SK-N-SH treated with all-trans-retinoic acid at 6 μM for 48 hours (cell line): ENCODE results near the gene FZR1.
"Not testable (repeated sequence)": the region's sequence is repeated elsewhere in the genome, so short reads cannot be mapped to it uniquely, and the experiment has no call there.

Source experiments
- ATAC-seq: fragments of 200-7000 bp; cut with Tn5 transposase; 3 replicates; pipeline ENCODE4 v1.9.1; 2020; ENCODE audit warnings: mild to moderate bottlenecking, moderate library complexity
- BACH2 ChIP-seq: fragments of 250-450 bp; sonication (Bioruptor Pico); IDR thresholded peaks from 2 replicates; pipeline ENCODE4 v1.9.0; 2021; ENCODE audit warnings: mild to moderate bottlenecking, borderline replicate concordance
- CSDC2 ChIP-seq: fragments of 250-450 bp; sonication (Bioruptor Pico); IDR thresholded peaks from 2 replicates; pipeline ENCODE4 v1.5.0; 2020; ENCODE audit warnings: mild to moderate bottlenecking, moderate library complexity
- ESRRG ChIP-seq: fragments of 250-450 bp; sonication (Bioruptor Pico); IDR thresholded peaks from 2 replicates; pipeline ENCODE4 v1.6.1; 2021; ENCODE audit warnings: mild to moderate bottlenecking
- GLIS3 ChIP-seq: fragments of 250-450 bp; sonication (Bioruptor Pico); IDR thresholded peaks from 2 replicates; pipeline ENCODE4 v1.5.0; 2020; ENCODE audit warnings: mild to moderate bottlenecking, moderate library complexity
- ISL1 ChIP-seq: fragments of 250-450 bp; sonication (Bioruptor Pico); IDR thresholded peaks from 2 replicates; pipeline ENCODE4 v2.1.2; 2022; ENCODE audit warnings: mild to moderate bottlenecking, moderate library complexity
- OSR1 ChIP-seq: fragments of 250-450 bp; sonication (Bioruptor Pico); IDR thresholded peaks from 2 replicates; pipeline ENCODE4 v1.8.0; 2022; ENCODE audit warnings: moderate library complexity, mild to moderate bottlenecking, inconsistent platforms
- PPARA ChIP-seq: fragments of 250-450 bp; sonication (Bioruptor Pico); IDR thresholded peaks from 2 replicates; pipeline ENCODE4 v1.5.0; 2020; ENCODE audit warnings: mild to moderate bottlenecking, borderline replicate concordance
- RARB ChIP-seq: fragments of 250-450 bp; sonication (Bioruptor Pico); IDR thresholded peaks from 2 replicates; pipeline ENCODE4 v1.8.0; 2021; ENCODE audit warnings: mild to moderate bottlenecking, moderate library complexity
- SNAI2 ChIP-seq: fragments of 250-450 bp; sonication (Bioruptor Pico); IDR thresholded peaks from 2 replicates; pipeline ENCODE4 v1.5.0; 2020; ENCODE audit warnings: mild to moderate bottlenecking, moderate library complexity
- TCF4 ChIP-seq: fragments of 250-450 bp; sonication (Bioruptor Pico); IDR thresholded peaks from 2 replicates; pipeline ENCODE4 v1.8.0; 2021; ENCODE audit warnings: mild to moderate bottlenecking, moderate library complexity, borderline replicate concordance
- TOX ChIP-seq: fragments of 250-450 bp; sonication (Bioruptor Pico); IDR thresholded peaks from 2 replicates; pipeline ENCODE4 v1.8.0; 2021; ENCODE audit warnings: mild to moderate bottlenecking, moderate library complexity, borderline replicate concordance
- ZFP3 ChIP-seq: fragments of 250-450 bp; sonication (Bioruptor Pico); IDR thresholded peaks from 2 replicates; pipeline ENCODE4 v1.5.0; 2020; ENCODE audit warnings: mild to moderate bottlenecking, moderate library complexity
- ZFP30 ChIP-seq: fragments of 450-650 bp; formaldehyde crosslinking; IDR thresholded peaks from 2 replicates; pipeline ENCODE4 v1.5.0; 2022; ENCODE audit warnings: mild to moderate bottlenecking, moderate library complexity
- ZNF565 ChIP-seq: fragments of 450-650 bp; formaldehyde crosslinking; conservative IDR thresholded peaks from 2 replicates; pipeline ENCODE4 v1.5.0; 2020; ENCODE audit warnings: low read depth, mild to moderate bottlenecking, moderate library complexity
- ZNF70 ChIP-seq: fragments of 450-650 bp; formaldehyde crosslinking; IDR thresholded peaks from 2 replicates; pipeline ENCODE4 v1.5.0; 2020; ENCODE audit warnings: mild to moderate bottlenecking, moderate library complexity
- ZNF8 ChIP-seq: fragments of 450-650 bp; formaldehyde crosslinking; IDR thresholded peaks from 2 replicates; pipeline ENCODE4 v1.5.0; 2020; ENCODE audit warnings: mild to moderate bottlenecking, moderate library complexity
- TF ChIP-seq, protein P1 (sequence below): fragments of 250-450 bp; sonication (Bioruptor Pico); IDR thresholded peaks from 2 replicates; pipeline ENCODE4 v1.5.1; 2021; ENCODE audit warnings: mild to moderate bottlenecking, moderate library complexity
- TF ChIP-seq, protein P2 (sequence below): fragments of 250-450 bp; sonication (Bioruptor Pico); IDR thresholded peaks from 2 replicates; pipeline ENCODE4 v1.8.0; 2021; ENCODE audit warnings: low read depth, mild to moderate bottlenecking, moderate library complexity, borderline replicate concordance
- TF ChIP-seq, protein P3 (sequence below): fragments of 250-450 bp; sonication (Bioruptor Pico); IDR thresholded peaks from 2 replicates; pipeline ENCODE4 v1.5.0; 2020; ENCODE audit warnings: mild to moderate bottlenecking, moderate library complexity
- TF ChIP-seq, protein P4 (sequence below): fragments of 250-450 bp; sonication (Bioruptor Pico); IDR thresholded peaks from 2 replicates; pipeline ENCODE4 v1.5.1; 2020; ENCODE audit warnings: low read depth, mild to moderate bottlenecking, moderate library complexity

The FZR1 gene

DNA sequence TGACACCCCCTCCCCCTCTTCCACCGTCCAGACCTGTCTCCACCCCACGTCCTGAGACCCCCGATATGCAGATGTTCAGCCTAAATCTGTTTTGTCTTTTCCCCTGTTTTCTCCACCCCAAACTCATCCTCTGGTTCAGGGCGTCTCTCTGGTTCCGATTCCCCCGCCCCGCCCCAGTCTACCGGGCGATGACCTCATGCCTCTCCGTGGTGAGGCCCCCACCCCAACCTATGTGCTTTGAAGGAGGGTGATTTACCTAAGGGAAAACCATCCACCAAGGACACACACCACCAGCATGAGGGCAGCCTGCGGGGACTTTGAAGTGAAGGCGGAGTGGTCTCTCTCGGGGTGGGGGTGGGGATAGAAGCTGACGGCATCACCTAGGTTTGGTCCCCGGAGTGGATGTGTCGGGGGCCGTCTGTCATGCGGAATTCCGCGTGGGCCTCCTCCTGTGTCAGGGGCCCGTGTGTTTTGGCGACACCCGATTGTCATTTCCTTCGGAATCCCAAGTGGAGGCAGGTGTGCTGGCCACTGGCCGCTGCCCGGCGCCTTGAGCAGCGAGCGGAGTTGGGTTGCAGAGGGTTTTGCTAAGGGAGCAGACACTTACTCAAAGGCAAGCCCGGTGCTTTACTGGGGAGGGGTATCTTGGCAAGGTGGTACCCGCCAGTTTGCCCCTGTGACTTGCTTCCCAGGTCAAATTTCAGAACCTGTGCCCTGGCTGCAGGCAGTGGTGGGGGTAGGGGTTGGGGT lies 1.4 kb downstream of the FZR1 start:
- ATAC-seq = no peak
- TF ChIP-seq, protein P1, sequence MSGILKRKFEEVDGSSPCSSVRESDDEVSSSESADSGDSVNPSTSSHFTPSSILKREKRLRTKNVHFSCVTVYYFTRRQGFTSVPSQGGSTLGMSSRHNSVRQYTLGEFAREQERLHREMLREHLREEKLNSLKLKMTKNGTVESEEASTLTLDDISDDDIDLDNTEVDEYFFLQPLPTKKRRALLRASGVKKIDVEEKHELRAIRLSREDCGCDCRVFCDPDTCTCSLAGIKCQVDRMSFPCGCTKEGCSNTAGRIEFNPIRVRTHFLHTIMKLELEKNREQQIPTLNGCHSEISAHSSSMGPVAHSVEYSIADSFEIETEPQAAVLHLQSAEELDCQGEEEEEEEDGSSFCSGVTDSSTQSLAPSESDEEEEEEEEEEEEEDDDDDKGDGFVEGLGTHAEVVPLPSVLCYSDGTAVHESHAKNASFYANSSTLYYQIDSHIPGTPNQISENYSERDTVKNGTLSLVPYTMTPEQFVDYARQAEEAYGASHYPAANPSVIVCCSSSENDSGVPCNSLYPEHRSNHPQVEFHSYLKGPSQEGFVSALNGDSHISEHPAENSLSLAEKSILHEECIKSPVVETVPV (CRISPR knock-in tag) = no peak
- TF ChIP-seq ISL1 (CRISPR knock-in tag) (no peak), ZNF70 (CRISPR knock-in tag) (no peak), SNAI2 (no peak), TCF4 (CRISPR knock-in tag) (no peak), ZFP3 (CRISPR knock-in tag) (no peak), GLIS3 (no peak), ZNF565 (CRISPR knock-in tag) (no peak), TOX (CRISPR knock-in tag) (no peak), ESRRG (no peak), OSR1 (no peak), BACH2 (CRISPR knock-in tag) (no peak), CSDC2 (CRISPR knock-in tag) (no peak)
- TF ChIP-seq, protein P2, sequence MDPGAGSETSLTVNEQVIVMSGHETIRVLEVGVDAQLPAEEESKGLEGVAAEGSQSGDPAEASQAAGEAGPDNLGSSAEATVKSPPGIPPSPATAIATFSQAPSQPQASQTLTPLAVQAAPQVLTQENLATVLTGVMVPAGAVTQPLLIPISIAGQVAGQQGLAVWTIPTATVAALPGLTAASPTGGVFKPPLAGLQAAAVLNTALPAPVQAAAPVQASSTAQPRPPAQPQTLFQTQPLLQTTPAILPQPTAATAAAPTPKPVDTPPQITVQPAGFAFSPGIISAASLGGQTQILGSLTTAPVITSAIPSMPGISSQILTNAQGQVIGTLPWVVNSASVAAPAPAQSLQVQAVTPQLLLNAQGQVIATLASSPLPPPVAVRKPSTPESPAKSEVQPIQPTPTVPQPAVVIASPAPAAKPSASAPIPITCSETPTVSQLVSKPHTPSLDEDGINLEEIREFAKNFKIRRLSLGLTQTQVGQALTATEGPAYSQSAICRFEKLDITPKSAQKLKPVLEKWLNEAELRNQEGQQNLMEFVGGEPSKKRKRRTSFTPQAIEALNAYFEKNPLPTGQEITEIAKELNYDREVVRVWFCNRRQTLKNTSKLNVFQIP (CRISPR knock-in tag) = no peak
- TF ChIP-seq, protein P3, sequence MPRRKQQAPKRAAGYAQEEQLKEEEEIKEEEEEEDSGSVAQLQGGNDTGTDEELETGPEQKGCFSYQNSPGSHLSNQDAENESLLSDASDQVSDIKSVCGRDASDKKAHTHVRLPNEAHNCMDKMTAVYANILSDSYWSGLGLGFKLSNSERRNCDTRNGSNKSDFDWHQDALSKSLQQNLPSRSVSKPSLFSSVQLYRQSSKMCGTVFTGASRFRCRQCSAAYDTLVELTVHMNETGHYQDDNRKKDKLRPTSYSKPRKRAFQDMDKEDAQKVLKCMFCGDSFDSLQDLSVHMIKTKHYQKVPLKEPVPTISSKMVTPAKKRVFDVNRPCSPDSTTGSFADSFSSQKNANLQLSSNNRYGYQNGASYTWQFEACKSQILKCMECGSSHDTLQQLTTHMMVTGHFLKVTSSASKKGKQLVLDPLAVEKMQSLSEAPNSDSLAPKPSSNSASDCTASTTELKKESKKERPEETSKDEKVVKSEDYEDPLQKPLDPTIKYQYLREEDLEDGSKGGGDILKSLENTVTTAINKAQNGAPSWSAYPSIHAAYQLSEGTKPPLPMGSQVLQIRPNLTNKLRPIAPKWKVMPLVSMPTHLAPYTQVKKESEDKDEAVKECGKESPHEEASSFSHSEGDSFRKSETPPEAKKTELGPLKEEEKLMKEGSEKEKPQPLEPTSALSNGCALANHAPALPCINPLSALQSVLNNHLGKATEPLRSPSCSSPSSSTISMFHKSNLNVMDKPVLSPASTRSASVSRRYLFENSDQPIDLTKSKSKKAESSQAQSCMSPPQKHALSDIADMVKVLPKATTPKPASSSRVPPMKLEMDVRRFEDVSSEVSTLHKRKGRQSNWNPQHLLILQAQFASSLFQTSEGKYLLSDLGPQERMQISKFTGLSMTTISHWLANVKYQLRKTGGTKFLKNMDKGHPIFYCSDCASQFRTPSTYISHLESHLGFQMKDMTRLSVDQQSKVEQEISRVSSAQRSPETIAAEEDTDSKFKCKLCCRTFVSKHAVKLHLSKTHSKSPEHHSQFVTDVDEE (CRISPR knock-in tag) = no peak
- TF ChIP-seq, protein P4, sequence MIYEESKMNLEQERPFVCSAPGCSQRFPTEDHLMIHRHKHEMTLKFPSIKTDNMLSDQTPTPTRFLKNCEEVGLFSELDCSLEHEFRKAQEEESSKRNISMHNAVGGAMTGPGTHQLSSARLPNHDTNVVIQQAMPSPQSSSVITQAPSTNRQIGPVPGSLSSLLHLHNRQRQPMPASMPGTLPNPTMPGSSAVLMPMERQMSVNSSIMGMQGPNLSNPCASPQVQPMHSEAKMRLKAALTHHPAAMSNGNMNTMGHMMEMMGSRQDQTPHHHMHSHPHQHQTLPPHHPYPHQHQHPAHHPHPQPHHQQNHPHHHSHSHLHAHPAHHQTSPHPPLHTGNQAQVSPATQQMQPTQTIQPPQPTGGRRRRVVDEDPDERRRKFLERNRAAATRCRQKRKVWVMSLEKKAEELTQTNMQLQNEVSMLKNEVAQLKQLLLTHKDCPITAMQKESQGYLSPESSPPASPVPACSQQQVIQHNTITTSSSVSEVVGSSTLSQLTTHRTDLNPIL (CRISPR knock-in tag) = no peak

DNA sequence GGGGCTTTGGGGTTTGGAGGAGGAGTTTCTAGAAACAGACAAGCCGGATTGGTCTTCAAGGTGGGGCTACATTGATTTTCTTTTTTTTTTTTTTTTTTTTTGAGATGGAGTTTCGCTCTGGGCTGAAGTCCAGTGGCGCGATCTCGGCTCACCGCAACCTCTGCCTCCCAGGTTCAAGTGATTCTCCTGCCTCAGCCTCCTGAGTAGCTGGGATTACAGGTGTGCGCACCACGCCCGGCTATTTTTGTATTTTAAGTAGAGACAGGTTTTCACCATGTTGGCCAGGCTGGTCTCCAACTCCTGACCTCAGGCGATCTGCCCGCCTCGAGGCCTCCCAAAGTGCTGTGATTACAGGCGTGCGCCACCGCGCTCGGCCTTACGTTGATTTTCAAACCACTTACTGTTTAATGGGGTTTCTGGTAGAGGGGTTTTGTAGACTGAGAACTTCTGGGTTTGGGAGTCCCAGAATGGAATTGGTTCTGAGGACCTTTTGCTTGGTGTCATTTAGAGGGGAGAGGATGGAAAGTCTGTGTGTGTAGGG lies 2.1 kb downstream of the FZR1 start:
- not testable (repeated sequence) for ATAC-seq

DNA sequence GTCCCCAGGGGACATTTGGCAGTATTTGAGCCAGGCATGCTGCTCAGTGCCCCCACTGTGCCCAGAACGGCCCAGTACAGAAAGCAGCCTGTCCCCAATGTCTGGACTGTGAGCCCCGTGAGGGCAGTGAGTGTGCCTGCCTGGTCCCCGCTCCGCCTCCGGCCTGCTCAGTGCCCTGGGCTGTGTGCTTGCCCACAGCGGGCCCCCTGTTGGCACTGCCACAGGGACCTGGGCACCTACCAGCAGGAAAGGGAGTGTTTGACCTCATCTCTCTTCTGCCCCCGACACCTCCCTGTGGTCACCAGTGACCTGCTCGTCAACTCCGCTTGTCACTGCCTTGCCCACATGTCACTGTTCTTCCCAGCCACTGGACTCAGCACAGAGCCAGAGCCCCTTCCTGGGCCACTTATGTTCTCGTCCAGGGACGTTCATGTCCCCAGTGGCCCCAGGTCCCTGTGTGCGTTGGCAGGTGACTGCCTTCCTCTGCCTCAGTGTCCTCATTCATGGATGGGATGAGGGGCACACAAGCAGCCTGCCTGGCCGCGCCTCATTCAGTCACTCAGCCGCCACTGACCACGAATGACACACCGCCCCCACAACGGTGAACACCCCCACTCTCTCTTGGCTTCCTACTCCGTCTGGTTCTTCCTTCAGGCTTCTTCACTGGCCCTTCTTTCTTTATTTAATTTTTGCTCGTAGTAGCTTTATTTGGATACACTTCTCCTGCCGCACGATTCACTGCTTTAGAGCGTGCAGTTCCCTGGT lies 2.8 kb downstream of the FZR1 start:
- ATAC-seq = no peak
- TF ChIP-seq OSR1 (no peak), ZFP30 (CRISPR knock-in tag) (no peak), SNAI2 (no peak), CSDC2 (CRISPR knock-in tag) (no peak), ISL1 (CRISPR knock-in tag) (no peak), TCF4 (CRISPR knock-in tag) (no peak), GLIS3 (no peak), ZNF8 (CRISPR knock-in tag) (no peak), ESRRG (no peak), TOX (CRISPR knock-in tag) (no peak), RARB (CRISPR knock-in tag) (no peak), PPARA (CRISPR knock-in tag) (no peak)
- TF ChIP-seq, protein P4 (CRISPR knock-in tag) = no peak
- TF ChIP-seq, protein P3 (CRISPR knock-in tag) = no peak
- TF ChIP-seq, protein P2 (CRISPR knock-in tag) = no peak
